Suprapubic skin (tissue), 3 donors: ENCODE results near the gene GPR132.

Experiments
- POLR2AphosphoS5 ChIP-seq, 3 donors: sonication (generic); formaldehyde crosslinking; IDR thresholded peaks; one replicate each; pipeline ENCODE4 v1.6.1; 2017; ENCODE audit warnings: antibody characterized with exemption in 3 of 3
- TF ChIP-seq, protein P1 (sequence below), 2 donors: fragments of 200-600 bp in 1 of 2; fragments of 450-650 bp in 1 of 2; sonication (generic) in 1 of 2; IDR thresholded peaks; one replicate each; pipeline ENCODE4 v1.5.1; 2016 to 2019; ENCODE audit warnings: antibody characterized with exemption in 2 of 2, mild to moderate bottlenecking in 1 of 2, moderate library complexity in 1 of 2

GRCh38 chr14:105066240-105067071, 1.2 kb upstream of the GPR132 start:
- TF ChIP-seq, protein P1, sequence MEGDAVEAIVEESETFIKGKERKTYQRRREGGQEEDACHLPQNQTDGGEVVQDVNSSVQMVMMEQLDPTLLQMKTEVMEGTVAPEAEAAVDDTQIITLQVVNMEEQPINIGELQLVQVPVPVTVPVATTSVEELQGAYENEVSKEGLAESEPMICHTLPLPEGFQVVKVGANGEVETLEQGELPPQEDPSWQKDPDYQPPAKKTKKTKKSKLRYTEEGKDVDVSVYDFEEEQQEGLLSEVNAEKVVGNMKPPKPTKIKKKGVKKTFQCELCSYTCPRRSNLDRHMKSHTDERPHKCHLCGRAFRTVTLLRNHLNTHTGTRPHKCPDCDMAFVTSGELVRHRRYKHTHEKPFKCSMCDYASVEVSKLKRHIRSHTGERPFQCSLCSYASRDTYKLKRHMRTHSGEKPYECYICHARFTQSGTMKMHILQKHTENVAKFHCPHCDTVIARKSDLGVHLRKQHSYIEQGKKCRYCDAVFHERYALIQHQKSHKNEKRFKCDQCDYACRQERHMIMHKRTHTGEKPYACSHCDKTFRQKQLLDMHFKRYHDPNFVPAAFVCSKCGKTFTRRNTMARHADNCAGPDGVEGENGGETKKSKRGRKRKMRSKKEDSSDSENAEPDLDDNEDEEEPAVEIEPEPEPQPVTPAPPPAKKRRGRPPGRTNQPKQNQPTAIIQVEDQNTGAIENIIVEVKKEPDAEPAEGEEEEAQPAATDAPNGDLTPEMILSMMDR (IDR thresholded peaks at IDR 0.05), result no peak
- no peak for TF ChIP-seq POLR2AphosphoS5 (IDR thresholded peaks at IDR 0.05)
